ENCODE measurements around the gene ADORA2B. TPM values are rescaled to one million over a fixed set of nuclear protein-coding genes. Genes with fewer than 3 reads are reported as not detected.
"Not testable (repeated sequence)": the region's sequence is repeated elsewhere in the genome, so short reads cannot be mapped to it uniquely, and the experiment has no call there.

Gene ADORA2B
- total RNA-seq, 2 donors from 2014 or later, result 0.74 to 0.86 TPM

DNA sequence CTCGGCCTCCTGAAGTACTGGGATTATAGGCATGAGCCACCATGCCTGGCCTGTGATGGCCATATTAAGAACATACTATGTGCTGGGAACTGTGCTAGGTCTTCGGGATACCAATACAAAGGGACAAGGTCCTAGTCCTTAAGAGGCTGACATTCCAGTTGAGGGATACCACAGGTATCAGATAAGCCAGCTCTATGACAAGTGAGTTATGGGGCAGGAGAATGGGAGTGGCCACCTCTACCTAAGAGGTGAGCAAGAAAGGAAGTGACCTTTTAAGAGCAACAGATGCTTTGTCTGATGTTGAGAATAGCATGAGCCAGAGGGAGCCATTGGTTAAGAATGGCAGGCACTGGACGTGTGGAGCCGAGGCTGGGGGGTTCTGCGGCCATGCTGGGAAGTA is 27.0 kb downstream of the ADORA2B start:
- no peak for DNase-seq (ENCODE audit: low spot score)
- intact Hi-C loops (cut with DNase I), result no loop called here

DNA sequence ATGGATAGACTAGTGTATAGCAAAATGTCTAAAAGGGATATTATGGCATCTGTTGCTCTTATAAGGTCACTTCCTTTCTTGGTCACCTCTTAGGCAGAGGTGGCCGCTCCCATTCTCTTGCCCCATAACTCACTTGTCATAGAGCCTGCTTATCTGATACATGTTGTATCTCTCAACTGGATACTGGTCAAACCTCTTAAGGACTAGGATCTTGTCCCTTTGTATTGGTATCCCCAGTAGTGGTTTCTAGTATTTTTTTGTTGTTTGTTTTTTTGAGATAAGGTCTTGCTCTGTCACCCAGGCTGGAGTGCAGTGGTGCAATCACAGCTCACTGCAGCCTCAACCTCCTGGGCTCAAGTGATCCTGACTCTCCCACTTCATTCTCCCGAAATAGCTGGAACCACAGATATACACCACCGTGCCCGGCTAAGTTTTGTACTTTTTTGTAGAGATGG is 27.6 kb downstream of the ADORA2B start:
- no peak for DNase-seq (ENCODE audit: low spot score)
- intact Hi-C loops (cut with DNase I), result no loop called here

DNA sequence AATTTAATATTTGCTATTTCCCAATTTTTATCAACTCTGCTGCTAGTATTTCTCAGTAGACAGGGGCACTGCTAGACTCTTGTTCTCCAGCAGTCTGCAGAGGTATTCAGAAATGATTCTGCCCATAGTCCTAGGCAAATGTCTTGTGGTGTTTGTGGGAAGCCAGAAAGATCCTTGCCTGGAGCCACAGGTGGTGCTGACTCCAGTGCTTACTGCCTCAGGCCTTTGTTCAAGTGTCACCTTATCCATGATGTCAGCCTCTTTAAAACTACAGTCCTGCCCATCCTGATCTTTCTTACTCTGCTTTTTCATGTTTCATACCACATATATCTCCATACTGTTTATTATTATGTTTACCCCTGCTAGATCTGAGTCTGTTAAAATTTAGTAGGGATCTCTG is 28.1 kb downstream of the ADORA2B start:
- intact Hi-C loops (cut with DNase I), result no loop called here
- no peak for DNase-seq (ENCODE audit: low spot score)

DNA sequence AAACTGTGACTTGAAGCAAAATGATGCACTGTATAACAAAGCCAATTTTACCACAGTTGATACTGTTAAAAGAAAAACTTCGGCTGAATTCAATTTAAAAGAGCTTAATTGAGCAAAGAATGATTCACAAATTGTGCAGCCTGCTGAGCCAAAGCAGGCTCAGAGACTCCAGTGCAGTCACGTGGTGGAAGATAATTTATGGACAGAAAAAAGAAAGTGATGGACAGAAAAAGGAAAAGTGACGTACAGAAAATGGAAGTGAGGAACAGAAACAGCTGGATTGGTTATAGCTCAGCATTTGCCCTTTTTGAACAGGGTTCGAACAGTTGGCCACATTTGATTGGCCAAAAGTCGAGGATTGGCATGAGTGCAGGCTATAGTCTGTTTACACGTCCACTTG is 28.9 kb downstream of the ADORA2B start:
- DNase-seq (ENCODE audit: low spot score), result no peak
- intact Hi-C loops (cut with DNase I), result no loop called here

DNA sequence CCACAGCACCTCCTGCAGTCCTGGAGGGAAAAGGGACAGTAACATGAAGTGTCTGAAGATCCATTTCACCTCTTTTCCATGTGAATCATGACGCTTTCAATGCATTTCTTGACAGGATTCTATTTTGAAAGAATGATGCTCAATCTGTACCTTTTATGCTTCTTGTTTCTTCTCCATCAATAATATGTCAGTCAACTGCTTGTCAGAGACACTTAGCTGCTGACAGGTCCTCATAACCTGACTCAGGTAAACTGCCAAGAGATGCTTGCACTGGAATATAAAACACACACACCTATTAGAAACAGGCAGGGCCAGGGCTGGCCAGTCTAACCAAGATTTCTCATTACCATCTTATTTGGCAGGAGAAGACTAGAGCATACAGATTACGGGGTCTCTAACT is 33.0 kb downstream of the ADORA2B start:
- intact Hi-C loops (cut with DNase I), result no loop called here
- no peak for DNase-seq (ENCODE audit: low spot score)

DNA sequence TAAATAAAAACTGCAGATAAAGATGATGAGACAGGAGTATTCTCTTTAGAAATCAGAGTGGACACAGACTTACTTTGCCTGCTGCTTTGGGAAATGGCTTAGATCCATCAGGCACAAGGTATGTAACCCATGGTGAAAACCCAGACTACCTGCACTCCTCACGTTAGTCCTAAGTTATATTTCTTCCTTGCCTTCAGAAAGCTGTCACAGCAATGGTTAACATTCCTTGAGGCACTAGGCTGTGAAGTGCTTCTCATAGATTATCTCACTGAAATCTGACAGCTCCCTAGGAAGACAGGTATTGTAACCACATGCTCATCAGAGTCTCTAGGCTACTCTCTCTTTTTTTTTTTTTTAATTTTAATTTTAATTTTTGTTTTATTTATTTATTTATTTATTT is 33.7 kb downstream of the ADORA2B start:
- no peak for DNase-seq (ENCODE audit: low spot score)
- intact Hi-C loops (cut with DNase I), result no loop called here

DNA sequence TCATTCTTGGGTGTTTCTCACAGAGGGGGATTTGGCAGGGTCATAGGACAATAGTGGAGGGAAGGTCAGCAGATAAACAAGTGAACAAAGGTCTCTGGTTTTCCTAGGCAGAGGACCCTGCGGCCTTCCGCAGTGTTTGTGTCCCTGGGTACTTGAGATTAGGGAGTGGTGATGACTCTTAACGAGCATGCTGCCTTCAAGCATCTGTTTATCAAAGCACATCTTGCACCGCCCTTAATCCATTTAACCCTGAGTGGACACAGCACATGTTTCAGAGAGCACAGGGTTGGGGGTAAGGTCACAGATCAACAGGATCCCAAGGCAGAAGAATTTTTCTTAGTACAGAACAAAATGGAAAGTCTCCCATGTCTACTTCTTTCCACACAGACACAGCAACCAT is 34.1 kb downstream of the ADORA2B start:
- DNase-seq (ENCODE audit: low spot score); intact Hi-C loops (cut with DNase I): not testable (repeated sequence)

DNA sequence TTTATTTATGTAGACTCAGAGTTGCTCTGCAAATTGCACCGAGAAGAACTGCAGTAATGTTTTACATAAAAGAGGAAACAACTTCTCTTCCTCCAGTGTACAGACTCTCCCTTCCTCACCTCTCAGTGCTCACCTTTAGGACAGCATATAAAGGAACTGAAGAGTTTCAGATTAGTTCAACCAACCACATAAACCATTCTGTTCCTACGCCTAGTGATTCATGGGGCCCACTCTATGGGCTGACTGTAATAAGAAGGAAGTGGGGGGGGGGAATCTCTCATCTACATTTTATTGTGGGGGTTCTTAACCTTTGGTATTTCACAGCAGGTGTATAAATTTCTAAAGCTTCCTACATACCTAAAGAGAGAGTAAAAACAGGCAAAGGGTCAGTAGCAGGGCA is 36.3 kb downstream of the ADORA2B start:
- intact Hi-C loops (cut with DNase I), result no loop called here
- DNase-seq (ENCODE audit: low spot score), result no peak

DNA sequence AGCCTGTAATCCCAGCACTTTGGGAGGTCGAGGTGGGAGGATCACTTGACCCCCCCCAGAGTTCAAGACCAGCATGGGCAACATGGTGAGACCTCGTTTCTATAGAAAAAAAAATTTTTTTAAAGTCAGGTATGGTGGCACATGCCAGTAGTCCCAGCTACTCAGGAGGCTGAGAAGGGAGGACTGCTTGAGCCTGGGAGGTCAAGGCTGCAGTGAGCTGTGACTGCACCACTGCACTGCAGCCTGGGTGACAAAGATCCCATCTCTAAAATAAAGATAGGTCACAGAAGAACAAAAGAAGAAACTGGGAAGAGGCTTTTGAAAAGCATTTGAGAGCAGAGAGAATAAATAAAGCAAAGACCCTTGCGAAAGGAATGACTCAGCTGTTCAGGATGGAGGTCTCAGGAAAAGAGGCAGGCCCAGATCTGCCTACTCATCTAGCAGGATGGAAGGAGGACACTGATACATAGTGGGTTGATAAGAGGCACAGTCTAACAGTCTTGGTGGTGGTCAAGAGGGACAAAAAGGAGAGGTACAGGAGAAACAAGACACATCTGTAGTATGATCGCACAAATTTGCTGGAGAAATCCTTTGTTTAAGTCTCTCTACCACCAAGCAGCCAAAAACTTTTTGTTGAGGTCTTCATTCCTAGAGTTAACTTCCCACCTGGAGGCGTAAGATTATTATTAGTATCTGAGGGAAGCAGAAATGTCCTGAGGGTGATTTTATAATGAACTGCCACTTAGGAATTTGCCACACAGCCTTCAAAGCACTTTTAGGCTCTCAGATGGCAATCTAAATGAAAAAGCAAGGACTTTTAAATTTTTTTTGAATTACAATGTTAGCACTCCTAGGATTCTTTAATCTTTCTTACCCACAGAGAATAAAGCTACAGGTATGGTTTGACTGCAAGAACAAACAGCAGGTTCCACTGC is 37.0 kb downstream of the ADORA2B start:
- intact Hi-C loops (cut with DNase I), result no loop called here
- no peak for DNase-seq (ENCODE audit: low spot score)

DNA sequence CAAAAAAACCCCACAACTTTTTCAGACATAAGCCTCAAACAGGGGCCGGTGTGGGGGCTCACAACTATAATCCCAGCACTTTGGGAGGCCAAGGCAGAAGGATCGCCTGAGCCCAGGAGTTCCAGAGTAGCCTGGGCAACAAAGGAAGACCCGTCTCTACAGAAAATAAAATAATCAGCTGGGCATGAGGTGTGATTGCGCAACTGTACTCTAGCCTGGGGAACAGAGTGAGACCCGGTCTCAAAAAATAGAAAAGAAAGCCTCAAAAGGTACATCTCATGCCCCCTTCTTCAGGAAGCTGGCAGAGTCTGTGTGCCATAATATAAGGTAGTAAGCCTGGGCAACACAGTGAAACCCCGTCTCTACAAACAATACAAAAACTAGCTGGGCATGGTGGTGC is 51.4 kb downstream of the ADORA2B start:
- no peak for DNase-seq (ENCODE audit: low spot score)
- intact Hi-C loops (cut with DNase I), result no loop called here

DNA sequence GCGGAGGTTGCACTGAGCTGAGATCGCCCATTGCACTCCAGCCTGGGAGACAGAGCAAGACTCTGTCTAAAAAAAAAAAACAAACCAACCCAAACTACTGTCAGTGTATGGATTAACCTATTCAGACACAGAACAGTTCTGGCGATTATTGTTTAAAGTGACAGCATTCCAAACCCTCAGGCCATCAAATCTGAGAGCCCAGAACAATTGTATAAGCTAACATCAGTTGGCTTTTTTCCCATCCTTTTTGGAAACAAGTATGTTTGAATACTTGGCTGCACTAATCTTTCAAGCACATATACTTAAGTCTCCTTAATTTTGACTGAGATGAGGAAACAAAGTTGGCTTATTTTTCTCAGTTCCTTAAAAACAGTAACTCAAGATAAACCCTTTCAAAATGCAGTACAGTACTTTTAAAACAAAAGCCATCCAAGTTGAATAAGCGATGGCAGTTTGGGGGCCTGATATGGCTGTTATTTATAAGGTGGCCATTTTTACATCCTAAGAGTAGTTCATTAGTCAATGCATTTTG is 53.2 kb downstream of the ADORA2B start:
- intact Hi-C loops (cut with DNase I), result no loop called here
- no peak for DNase-seq (ENCODE audit: low spot score)

DNA sequence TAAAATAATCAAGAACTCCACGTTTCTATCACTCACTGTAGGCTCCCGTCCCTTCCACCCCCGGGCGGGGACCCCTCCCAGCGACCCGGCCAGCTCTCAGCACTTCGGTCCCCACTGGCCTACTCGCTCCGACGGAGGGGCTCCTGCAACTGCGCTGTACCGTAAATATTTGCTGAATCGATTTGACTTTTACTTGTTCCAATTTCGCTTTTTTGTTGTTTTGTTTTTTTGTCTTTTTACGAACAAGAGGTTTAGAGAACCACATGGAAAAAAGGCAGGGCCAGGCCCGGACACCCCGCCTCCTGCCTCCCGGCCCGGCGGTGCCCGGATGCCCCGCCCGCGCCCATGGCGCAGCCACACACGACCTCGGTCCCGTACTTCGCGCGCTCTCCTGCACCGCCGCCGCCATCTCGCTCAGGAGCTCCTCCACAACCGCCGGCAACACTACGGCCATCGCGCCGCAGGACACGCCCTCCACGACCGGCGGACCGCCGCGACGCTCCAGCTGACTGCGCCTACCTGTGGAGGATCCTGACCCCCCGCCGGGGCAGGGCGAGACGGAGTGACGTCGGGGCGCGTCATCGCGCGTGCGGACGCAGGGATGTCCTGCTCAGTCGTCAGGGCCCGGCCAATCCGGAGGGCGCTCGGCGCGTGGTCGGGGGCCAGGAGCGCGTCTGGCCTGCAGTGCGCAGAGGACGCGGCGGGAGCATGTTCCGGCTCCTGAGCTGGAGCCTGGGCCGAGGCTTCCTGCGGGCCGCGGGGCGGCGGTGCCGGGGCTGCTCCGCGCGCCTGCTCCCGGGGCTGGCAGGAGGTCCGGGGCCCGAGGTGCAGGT is 54.4 kb downstream of the ADORA2B start, which contains the start of the genes TTC19 and ZSWIM7:
TTC19 (plus strand) TSS at position 684 of the 833 bp plus-strand sequence; CDS start at position 709, 25 bp downstream.
ZSWIM7 (minus strand) TSS at position 564 of the 833 bp plus-strand sequence; CDS start at position 454, 110 bp downstream.
- intact Hi-C loops (cut with DNase I), result no loop called here
- peak; percentile 99 for DNase-seq (ENCODE audit: low spot score)

DNA sequence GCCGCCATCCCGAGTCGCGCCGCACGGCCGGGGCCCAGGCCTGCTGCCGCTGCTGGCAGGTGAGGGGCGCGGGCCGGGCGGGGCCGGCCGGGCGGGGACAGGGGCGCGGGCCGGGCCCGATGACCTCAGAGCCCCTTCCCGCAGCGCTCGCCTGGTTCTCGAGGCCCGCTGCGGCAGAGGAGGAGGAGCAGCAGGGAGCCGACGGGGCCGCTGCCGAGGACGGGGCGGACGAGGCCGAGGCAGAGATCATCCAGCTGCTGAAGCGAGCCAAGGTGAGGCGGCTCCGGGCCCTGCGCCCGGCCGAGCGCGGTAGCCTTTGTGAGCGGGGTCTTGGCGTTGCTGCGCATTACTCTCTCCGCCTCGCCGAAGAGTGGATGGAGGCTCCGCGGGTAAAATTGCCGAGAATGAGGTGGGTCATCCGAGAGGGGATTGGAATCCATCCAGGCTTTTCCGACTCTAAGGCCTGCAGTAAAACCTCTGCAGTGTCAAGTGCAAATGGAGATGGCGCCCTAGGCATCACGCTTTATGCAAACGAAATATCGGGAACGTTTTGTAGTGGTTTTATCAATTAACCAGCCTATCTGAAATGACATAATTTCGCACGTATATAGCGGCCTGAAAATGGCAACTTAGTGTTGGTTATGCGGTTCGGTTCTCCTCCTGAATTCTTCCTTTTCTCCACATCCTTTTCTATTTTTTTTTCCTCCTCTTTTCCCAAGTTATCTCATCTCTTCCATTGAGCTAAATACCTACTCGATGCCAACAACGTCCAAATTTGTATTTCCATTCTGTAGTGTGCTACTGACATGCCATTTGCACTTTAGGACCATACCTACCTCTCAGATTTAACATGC is 55.3 kb downstream of the ADORA2B start:
- DNase-seq (ENCODE audit: low spot score), result peak; percentile 82
- intact Hi-C loops (cut with DNase I), result no loop called here

DNA sequence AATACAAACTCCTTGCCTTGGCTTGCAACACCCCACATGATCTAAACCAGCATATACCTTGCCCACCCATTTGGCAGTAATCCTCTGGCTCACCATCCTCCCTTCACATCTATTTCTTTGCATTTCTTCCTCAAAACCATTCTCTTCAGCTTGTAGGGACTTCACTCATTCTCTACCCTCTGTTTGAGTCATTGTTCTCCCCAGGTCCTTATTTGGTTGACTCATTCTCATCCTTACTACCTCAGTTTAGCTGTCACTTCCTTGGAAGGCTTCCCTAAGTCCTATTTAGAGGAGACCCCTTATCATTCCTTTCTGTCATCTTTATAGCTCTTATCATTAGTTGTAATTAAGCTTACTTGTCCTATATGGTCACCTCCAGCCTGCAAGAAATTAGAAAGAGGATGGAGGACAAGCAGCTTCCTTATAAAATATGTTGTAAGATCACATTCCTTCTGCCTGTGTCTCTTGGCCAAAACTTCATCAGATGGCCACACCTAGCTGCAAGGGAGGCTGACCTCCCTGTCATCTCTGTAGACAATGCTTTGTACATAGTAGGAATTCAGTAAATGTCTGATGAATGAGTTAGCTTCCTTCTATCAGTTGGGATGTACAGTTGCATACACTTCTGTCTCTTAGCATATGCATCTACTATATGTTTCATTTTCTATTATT is 56.4 kb downstream of the ADORA2B start:
- DNase-seq (ENCODE audit: low spot score), result no peak
- intact Hi-C loops (cut with DNase I), result no loop called here

DNA sequence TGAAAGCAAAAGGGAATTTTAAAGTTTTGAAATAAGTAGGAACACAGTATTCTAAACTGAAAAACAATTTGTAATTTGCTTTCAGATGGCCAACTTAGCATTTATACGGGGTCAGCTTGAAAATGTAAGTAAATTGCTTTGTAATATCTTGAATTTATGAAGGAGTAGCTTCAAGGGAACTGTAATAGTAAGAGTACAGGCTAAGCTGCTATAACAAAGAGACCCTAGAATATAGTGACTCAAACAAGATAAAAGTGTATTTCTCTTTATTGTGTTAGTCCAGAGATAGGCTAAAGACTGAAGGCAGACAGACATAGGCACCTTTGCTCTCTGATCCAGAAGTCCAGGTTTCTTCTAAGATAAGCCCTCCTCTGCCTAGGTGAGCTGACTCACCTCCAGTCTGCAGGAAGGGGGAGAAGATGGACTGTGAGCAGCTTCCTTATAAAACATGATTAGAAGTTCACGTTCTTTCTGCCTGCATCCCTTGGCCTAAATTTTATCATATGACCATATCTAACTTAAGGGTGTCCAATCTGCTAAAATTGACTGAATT is 57.9 kb downstream of the ADORA2B start:
- intact Hi-C loops (cut with DNase I), result no loop called here

DNA sequence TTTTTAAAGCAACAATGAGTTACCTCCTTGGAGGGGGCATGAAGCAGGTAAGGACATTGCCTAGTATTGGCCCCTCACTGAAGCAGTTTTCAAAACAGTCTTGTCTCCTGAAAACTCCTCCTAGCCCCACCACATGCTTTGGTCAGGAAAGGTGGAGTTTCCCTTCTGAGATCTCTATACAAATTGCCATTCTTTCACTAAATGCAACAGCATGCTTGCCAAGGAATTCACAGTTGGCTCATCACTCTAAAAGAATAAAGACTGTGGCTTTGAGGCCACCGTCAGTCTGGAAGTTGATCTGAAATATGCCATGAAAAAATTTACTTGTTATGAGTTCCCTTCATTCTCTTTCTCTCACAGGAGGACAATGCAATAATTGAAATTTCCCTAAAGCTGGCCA is 58.9 kb downstream of the ADORA2B start:
- intact Hi-C loops (cut with DNase I), result no loop called here
- DNase-seq (ENCODE audit: low spot score), result no peak

More for the DNA sequence above, 57.9 kb downstream of the ADORA2B start:
- DNase-seq (ENCODE audit: low spot score), result no peak

DNA sequence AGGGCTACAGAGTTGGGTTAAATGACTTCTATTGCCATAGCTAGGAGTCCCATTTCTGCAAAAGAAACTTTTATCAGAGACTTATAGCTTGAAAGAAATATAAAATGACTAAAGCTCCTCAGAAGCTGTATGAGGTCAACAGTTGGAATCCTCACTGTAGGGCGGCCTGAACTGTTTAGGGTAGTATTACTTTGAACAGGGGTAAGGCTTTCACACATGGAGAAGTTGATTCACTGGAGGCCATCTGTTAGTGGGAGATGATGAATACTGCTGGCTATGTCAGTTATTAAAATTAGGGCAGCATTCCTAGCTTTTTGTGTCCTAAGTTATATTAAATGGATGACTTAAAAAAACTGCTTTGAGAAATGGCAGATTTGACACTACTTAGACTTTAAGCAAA is 60.7 kb downstream of the ADORA2B start:
- intact Hi-C loops (cut with DNase I), result no loop called here
- DNase-seq (ENCODE audit: low spot score), result no peak

DNA sequence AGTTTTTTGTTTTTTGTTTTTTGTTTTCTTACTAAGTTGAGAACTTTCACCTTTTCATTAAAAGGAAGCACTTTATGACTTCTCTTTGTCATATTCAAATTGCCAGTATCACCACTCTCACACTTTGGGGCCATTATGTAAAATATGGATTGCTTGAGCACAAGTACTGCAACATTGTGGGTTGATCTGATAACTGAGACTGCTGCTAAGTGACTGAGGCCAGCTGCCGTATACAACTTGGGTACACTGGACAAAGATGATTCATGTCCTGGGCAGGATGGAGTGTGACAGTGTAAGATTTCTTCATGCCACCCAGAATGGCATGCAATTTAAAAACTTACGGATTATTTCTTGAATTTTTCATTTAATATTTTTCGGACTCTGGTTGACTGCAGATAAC is 62.5 kb downstream of the ADORA2B start:
- DNase-seq (ENCODE audit: low spot score), result no peak
- intact Hi-C loops (cut with DNase I), result no loop called here

Data from posterior vena cava (tissue), 2 donors.